ENCODE data around the gene PLOD1. TPM values are rescaled to one million over a fixed set of nuclear protein-coding genes. Genes with fewer than 3 reads are reported as not detected.

PLOD1 gene
- polyA plus RNA-seq (2011; rRNA removed) (53.8 and 66.7 TPM in 2 replicates), polyA plus RNA-seq (2017; fragmentation: RNase III; extraction: RNeasy Plus Mini Kit Qiagen cat#74134 plus additional on column Dnase treatment) (78.6 to 85.2 TPM (median 83.9 TPM) in 3 replicates), polyA minus RNA-seq (2011; rRNA and poly(A)+ RNA removed) (80.8 and 92.3 TPM in 2 replicates)
- polyA plus RNA-seq (2012; cell fraction: cytosol; rRNA removed) = 65.6 and 81.8 TPM in 2 replicates
- 154 and 189 TPM in 2 replicates for polyA plus RNA-seq (2012; cell fraction: nucleus; rRNA removed)

GRCh38 chr1:11934302-11935056 is at the start of gene PLOD1:
Gene PLOD1 (plus strand): TSS chr1:11934717. CDS start chr1:11934780, 63 bp downstream.
- FAIRE-seq = no peak
- peaks cover 26% of the 10 kb centered on the region for H3K4me1 ChIP-seq
- POLR2A ChIA-PET = interaction anchor here (0.6 to 1.5 kb wide), 3 partner anchors 25 to 46 kb away, joined by 3 to 13 read pairs (median 8); partner anchors contain the start of gene MFN2

GRCh38 chr1:11885916-11886315 is 48.6 kb upstream of the PLOD1 start:
- DNase-seq (ENCODE audit: low read depth in 1 of 2, low spot score in 1 of 2) (no peak), FAIRE-seq (no peak), ATAC-seq (no peak)
- TF ChIP-seq SREBF2 (IDR thresholded peaks at IDR 0.05) = no peak
- 40% methylated on average over 6 of the region's 6 CpGs for WGBS (ENCODE audit: missing lambda C conversion rate)
- Histone ChIP-seq H3K27ac (no peak overlapping the region), H3K4me2 (no peak overlapping the region), H3K4me1 (no peaks in the 10 kb centered on the region), H3K4me3 (no peak overlapping the region), H3K9me3 (no peaks in the 10 kb centered on the region)
- CTCF ChIA-PET = interaction anchor here (1.4 kb wide), 1 partner anchor 7 kb away, joined by 5 read pairs; no protein-coding TSS in a partner anchor
- POLR2A ChIA-PET = no interaction called here

More at GRCh38 chr1:11934302-11935056, at the start of gene PLOD1:
- DNase-seq (ENCODE audit: low read depth in 1 of 2, low spot score in 1 of 2) (peak; percentile 69 to 83), ATAC-seq (peak; percentile 95 to 98)
- H3K9me3 ChIP-seq = no peaks in the 10 kb centered on the region
- 4% methylated on average over 15 of the region's 55 CpGs for WGBS (ENCODE audit: missing lambda C conversion rate)
- CTCF ChIA-PET = interaction anchor here (0.6 kb wide), 1 partner anchor 64 kb away, joined by 3 read pairs; no protein-coding TSS in a partner anchor
- peak within 1 kb of the TSS; percentile 93 for H3K4me2 ChIP-seq
- H3K4me3 ChIP-seq = peak within 1 kb of the TSS; percentile 52
- peak within 1 kb of the TSS; percentile 86 to 88 for H3K27ac ChIP-seq
- TF ChIP-seq GATA3 (IDR thresholded peaks at IDR 0.05; ENCODE audit: borderline replicate concordance) (no peak), PHF8 (IDR thresholded peaks at IDR 0.05; ENCODE audit: borderline replicate concordance, low read depth) (peak; percentile 61; the same call in 1 of the 2 replicates), BCL3 (IDR thresholded peaks at IDR 0.05) (peak; percentile 50; the same call in 1 of the 3 replicates), JUN (IDR thresholded peaks at IDR 0.05) (peak in 1 of 2 experiments; percentile 60; a peak in 2 of 5 replicates), ELK1 (IDR thresholded peaks at IDR 0.05; ENCODE audit: low read depth, low read length) (no peak), MAX (IDR thresholded peaks at IDR 0.05) (peak; percentile 67), POLR2A (IDR thresholded peaks at IDR 0.05; ENCODE audit: low read length) (peak; percentile 85), E2F6 (IDR thresholded peaks at IDR 0.05; ENCODE audit: borderline replicate concordance, low read depth) (0 out of 2 replicates have a peak, but pooled peaks have one; percentile 22), NFE2L2 (conservative IDR thresholded peaks at IDR 0.05; ENCODE audit: low read length) (no peak)

- Histone ChIP-seq H3K9me3 (no peaks in the 10 kb centered on the region), H3K27ac (no peak overlapping the region), H3K4me3 (no peak overlapping the region), H3K4me2 (no peak overlapping the region), H3K4me1 (no peaks in the 10 kb centered on the region)
- ChIA-PET POLR2A (interaction anchor here (0.6 to 1.0 kb wide), 2 partner anchors 21 to 22 kb away, joined by 3 read pairs; no protein-coding TSS in a partner anchor), CTCF (interaction anchor here (1.7 kb wide), 1 partner anchor 49 kb away, joined by 4 read pairs; no protein-coding TSS in a partner anchor)
- ATAC-seq (no peak), FAIRE-seq (no peak), DNase-seq (ENCODE audit: low read depth in 1 of 2, low spot score in 1 of 2) (no peak)
- 65% methylated on average over 12 of the region's 19 CpGs for WGBS (ENCODE audit: missing lambda C conversion rate)
- TF ChIP-seq RFX5 (IDR thresholded peaks at IDR 0.05) = no peak
- TF ChIP-seq KDM1A (IDR thresholded peaks at IDR 0.05; ENCODE audit: low read depth) = no peak
- TF ChIP-seq SMC3 (IDR thresholded peaks at IDR 0.05) = no peak
- no peak for TF ChIP-seq ZFP36 (IDR thresholded peaks at IDR 0.05; ENCODE audit: borderline replicate concordance, partially characterized antibody)
- no peak for TF ChIP-seq ELK1 (IDR thresholded peaks at IDR 0.05; ENCODE audit: low read depth, low read length)
- no peak for TF ChIP-seq POLR2A (IDR thresholded peaks at IDR 0.05; ENCODE audit: low read length)
- TF ChIP-seq RARB (CRISPR knock-in tag; IDR thresholded peaks at IDR 0.05) = no peak
- TF ChIP-seq RNF2 (IDR thresholded peaks at IDR 0.05; ENCODE audit: borderline replicate concordance, low read depth) = no peak
- TF ChIP-seq TP53 (CRISPR knock-in tag; IDR thresholded peaks at IDR 0.05) = no peak
- no peak for TF ChIP-seq CBX2 (IDR thresholded peaks at IDR 0.05; ENCODE audit: borderline replicate concordance, low read depth)
- no peak for TF ChIP-seq MAFK (IDR thresholded peaks at IDR 0.05; ENCODE audit: partially characterized antibody)
- no peak for TF ChIP-seq ZC3H11A (IDR thresholded peaks at IDR 0.05)
- TF ChIP-seq RAD21 (conservative IDR thresholded peaks at IDR 0.05 in 1 of 2, IDR thresholded peaks at IDR 0.05 in 1 of 2) = no peak
- TF ChIP-seq HEYL (CRISPR knock-in tag; IDR thresholded peaks at IDR 0.05) = no peak
- no peak for TF ChIP-seq FOSL2 (IDR thresholded peaks at IDR 0.05)
- TF ChIP-seq FOSL2 (CRISPR knock-in tag; IDR thresholded peaks at IDR 0.05) = no peak
- no peak for TF ChIP-seq HES2 (IDR thresholded peaks at IDR 0.05)
Observed at GRCh38 chr1:11886986-11887665, 47.4 kb upstream of the PLOD1 start.

All from A549 (cell line).